Glutamatergic neuron (in vitro differentiated cells): Measurements from ENCODE around the gene SLC49A3. TPM values are rescaled to one million over a fixed set of nuclear protein-coding genes. Genes with fewer than 3 reads are reported as not detected.

ENCODE experiments used
- DNase-seq: peaks from one replicate; pipeline ENCODE4 v3.0.0; 2022
- H3K27ac Mint-ChIP-seq: one replicate; pipeline ENCODE4 v1.8.0; 2020; ENCODE audit warnings: mild to moderate bottlenecking, mixed read lengths, inconsistent platforms; ENCODE audit not compliant: unreplicated experiment
- H3K27me3 Mint-ChIP-seq: one replicate; pipeline ENCODE4 v1.8.0; 2020; ENCODE audit warnings: mild to moderate bottlenecking, moderate library complexity, mixed read lengths, inconsistent platforms; ENCODE audit not compliant: unreplicated experiment
- H3K36me3 Mint-ChIP-seq: one replicate; pipeline ENCODE4 v1.8.0; 2020; ENCODE audit warnings: mild to moderate bottlenecking, mixed read lengths, inconsistent platforms; ENCODE audit not compliant: unreplicated experiment
- H3K4me1 Mint-ChIP-seq: one replicate; pipeline ENCODE4 v1.8.0; 2020; ENCODE audit warnings: mild to moderate bottlenecking, low read depth, mixed read lengths, inconsistent platforms; ENCODE audit not compliant: unreplicated experiment
- H3K4me3 Mint-ChIP-seq: one replicate; pipeline ENCODE4 v1.8.0; 2020; ENCODE audit warnings: mild to moderate bottlenecking, mixed read lengths, inconsistent platforms; ENCODE audit not compliant: unreplicated experiment
- H3K9me3 Mint-ChIP-seq: one replicate; pipeline ENCODE4 v1.8.0; 2020; ENCODE audit warnings: mild to moderate bottlenecking, moderate library complexity, mixed read lengths, inconsistent platforms; ENCODE audit not compliant: unreplicated experiment
- total RNA-seq: library from RNA; stranded (reverse); fragmentation: NEBNext Ultra II Directional; extraction: Animal tissue kit (Norgen Biotek cat#: 25700); gene quantifications from one replicate; pipeline ENCODE4 v1.2.1, GENCODE V29; 2021; ENCODE audit not compliant: unreplicated experiment
- TF ChIP-seq, protein P1 (sequence below): fragments of 200-600 bp; sonication (generic); IDR thresholded peaks from one replicate; pipeline ENCODE4 v1.5.0; 2021; ENCODE audit not compliant: partially characterized antibody, unreplicated experiment

SLC49A3 gene
- total RNA-seq, 1 donor from 2014 or later, result not detected

GRCh38 chr4:721261-722168 lies 32.6 kb upstream of the SLC49A3 start:
- Mint-ChIP-seq H3K4me1 (peaks cover 15% of the 10 kb centered on the region), H3K27me3 (peaks cover 17% of the 10 kb centered on the region), H3K4me3 (no peak overlapping the region), H3K27ac (no peak overlapping the region), H3K36me3 (peaks cover 4% of the 10 kb centered on the region), H3K9me3 (peaks cover 27% of the 10 kb centered on the region)
- DNase-seq, result no peak
- TF ChIP-seq, protein P1, sequence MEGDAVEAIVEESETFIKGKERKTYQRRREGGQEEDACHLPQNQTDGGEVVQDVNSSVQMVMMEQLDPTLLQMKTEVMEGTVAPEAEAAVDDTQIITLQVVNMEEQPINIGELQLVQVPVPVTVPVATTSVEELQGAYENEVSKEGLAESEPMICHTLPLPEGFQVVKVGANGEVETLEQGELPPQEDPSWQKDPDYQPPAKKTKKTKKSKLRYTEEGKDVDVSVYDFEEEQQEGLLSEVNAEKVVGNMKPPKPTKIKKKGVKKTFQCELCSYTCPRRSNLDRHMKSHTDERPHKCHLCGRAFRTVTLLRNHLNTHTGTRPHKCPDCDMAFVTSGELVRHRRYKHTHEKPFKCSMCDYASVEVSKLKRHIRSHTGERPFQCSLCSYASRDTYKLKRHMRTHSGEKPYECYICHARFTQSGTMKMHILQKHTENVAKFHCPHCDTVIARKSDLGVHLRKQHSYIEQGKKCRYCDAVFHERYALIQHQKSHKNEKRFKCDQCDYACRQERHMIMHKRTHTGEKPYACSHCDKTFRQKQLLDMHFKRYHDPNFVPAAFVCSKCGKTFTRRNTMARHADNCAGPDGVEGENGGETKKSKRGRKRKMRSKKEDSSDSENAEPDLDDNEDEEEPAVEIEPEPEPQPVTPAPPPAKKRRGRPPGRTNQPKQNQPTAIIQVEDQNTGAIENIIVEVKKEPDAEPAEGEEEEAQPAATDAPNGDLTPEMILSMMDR, result no peak

- H3K36me3 Mint-ChIP-seq, result peaks cover 4% of the 10 kb centered on the region
- H3K4me3 Mint-ChIP-seq, result no peak overlapping the region
- peaks cover 12% of the 10 kb centered on the region for H3K4me1 Mint-ChIP-seq
- TF ChIP-seq, protein P1, result no peak
- H3K27ac Mint-ChIP-seq, result no peak overlapping the region
- H3K27me3 Mint-ChIP-seq, result peaks cover 18% of the 10 kb centered on the region
- peaks cover 25% of the 10 kb centered on the region for H3K9me3 Mint-ChIP-seq
- no peak for DNase-seq
Measured at GRCh38 chr4:720111-720860, 31.3 kb upstream of the SLC49A3 start.

- TF ChIP-seq, protein P1, result no peak
- Mint-ChIP-seq H3K27ac (no peak overlapping the region), H3K27me3 (peaks cover 18% of the 10 kb centered on the region), H3K4me3 (no peak overlapping the region), H3K4me1 (peaks cover 7% of the 10 kb centered on the region), H3K9me3 (peaks cover 19% of the 10 kb centered on the region), H3K36me3 (peaks cover 4% of the 10 kb centered on the region)
- no peak for DNase-seq
Measured at GRCh38 chr4:718460-718859, 29.5 kb upstream of the SLC49A3 start.

DNA sequence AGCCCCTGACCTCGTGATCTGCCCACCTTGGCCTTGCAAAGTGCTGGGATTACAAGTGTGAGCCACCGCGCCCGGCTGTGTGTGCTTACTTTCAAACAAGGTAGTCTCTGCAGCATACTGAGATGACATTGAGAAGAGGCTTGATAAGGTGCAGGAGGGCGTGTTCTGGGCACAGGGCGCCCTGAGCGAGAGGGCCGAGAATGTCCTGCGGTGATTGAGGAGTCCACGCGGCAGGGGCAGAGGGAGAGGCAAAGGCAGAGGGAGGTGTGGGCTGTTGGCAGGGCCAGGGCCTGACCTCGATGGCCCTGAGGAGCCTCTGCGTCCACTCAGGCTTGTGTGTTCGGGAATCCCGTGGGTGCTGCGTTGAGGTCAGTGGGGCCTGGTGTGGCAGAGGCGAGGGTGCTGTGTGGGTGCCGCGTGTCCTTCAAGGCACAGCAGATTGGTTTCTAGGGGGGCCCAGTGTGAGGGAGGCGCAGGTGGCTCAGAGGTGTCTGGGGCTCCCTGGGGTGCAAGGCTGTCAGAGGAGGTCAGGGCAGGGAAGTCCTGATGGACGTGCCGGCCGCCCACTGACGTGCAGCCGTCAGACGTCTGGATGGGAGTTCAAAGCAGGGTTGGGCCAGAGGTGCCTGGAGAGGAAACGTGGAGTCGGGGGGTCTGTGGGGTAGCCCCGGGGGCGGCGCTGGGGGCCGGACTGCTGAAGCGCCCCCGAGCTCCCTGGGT lies 28.8 kb upstream of the SLC49A3 start:
- H3K4me3 Mint-ChIP-seq, result peak overlapping the region; percentile 26
- peaks cover 13% of the 10 kb centered on the region for H3K9me3 Mint-ChIP-seq
- TF ChIP-seq, protein P1, result no peak
- no peak for DNase-seq
- H3K4me1 Mint-ChIP-seq, result peaks cover 7% of the 10 kb centered on the region
- H3K27me3 Mint-ChIP-seq, result peaks cover 16% of the 10 kb centered on the region
- peak overlapping the region; percentile 56 for H3K27ac Mint-ChIP-seq
- peaks cover 4% of the 10 kb centered on the region for H3K36me3 Mint-ChIP-seq
